Panc1 (cell line): ENCODE data around the gene CLIC1.

Experiments
- CTCF ChIP-seq: fragments of 450-650 bp; IDR thresholded peaks from 2 replicates; pipeline ENCODE4 v1.5.1; 2017; ENCODE audit warnings: mild to moderate bottlenecking
- POLR2AphosphoS5 ChIP-seq: IDR thresholded peaks from 2 replicates; pipeline ENCODE4 v1.6.1; 2012; ENCODE audit warnings: mild to moderate bottlenecking, low read depth, low read length, moderate library complexity
- TCF7L2 ChIP-seq: IDR thresholded peaks from 2 replicates; pipeline ENCODE4 v1.6.1; 2011; ENCODE audit warnings: mild to moderate bottlenecking, low read depth, low read length, inconsistent platforms
- TF ChIP-seq, protein P1 (sequence below), 2 experiments: IDR thresholded peaks; 2 replicates each; pipeline ENCODE4 v1.6.1; 2011 to 2012; ENCODE audit warnings: low read depth in 2 of 2, control low read depth in 1 of 2, low read length in 1 of 2, mild to moderate bottlenecking in 1 of 2, moderate library complexity in 1 of 2; ENCODE audit not compliant: insufficient read depth in 1 of 2

DNA sequence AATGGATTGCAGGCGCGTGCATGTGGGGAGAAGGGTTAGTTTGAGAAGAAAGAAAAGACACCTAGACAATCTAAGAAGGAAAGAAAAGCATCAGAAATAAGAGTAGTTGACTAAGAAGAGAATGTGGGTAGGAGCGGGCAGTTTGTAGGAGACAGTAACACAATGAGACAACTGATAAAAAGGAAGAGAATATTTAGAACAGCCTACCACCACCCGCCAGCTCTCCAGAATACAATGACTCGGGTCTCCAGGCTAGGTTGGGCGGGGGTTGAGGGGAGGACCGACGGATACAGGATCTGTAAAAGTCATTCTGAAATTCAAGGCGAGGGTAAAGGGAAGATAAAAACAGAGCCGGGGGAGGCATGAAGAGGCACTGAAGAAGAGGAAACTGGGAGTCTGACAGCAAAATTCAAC, 33.9 kb downstream of the CLIC1 start:
- TF ChIP-seq CTCF: no peak
- TF ChIP-seq POLR2AphosphoS5: no peak
- TF ChIP-seq TCF7L2: no peak
- TF ChIP-seq, protein P1, sequence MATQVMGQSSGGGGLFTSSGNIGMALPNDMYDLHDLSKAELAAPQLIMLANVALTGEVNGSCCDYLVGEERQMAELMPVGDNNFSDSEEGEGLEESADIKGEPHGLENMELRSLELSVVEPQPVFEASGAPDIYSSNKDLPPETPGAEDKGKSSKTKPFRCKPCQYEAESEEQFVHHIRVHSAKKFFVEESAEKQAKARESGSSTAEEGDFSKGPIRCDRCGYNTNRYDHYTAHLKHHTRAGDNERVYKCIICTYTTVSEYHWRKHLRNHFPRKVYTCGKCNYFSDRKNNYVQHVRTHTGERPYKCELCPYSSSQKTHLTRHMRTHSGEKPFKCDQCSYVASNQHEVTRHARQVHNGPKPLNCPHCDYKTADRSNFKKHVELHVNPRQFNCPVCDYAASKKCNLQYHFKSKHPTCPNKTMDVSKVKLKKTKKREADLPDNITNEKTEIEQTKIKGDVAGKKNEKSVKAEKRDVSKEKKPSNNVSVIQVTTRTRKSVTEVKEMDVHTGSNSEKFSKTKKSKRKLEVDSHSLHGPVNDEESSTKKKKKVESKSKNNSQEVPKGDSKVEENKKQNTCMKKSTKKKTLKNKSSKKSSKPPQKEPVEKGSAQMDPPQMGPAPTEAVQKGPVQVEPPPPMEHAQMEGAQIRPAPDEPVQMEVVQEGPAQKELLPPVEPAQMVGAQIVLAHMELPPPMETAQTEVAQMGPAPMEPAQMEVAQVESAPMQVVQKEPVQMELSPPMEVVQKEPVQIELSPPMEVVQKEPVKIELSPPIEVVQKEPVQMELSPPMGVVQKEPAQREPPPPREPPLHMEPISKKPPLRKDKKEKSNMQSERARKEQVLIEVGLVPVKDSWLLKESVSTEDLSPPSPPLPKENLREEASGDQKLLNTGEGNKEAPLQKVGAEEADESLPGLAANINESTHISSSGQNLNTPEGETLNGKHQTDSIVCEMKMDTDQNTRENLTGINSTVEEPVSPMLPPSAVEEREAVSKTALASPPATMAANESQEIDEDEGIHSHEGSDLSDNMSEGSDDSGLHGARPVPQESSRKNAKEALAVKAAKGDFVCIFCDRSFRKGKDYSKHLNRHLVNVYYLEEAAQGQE (IDR thresholded peaks at IDR 0.05; ENCODE audit: insufficient read depth in 1 of 2, low read depth in 2 of 2, low read length in 1 of 2): 0 out of 4 replicates have a peak, but pooled peaks of 1 of the 2 experiments have one; percentile 3
